K562 (cell line): ENCODE results near the gene NUP188. TPM values are rescaled to one million over a fixed set of nuclear protein-coding genes. Genes with fewer than 3 reads are reported as not detected.

Experiments used
- ATF4 ChIP-seq: fragments of 450-650 bp; formaldehyde crosslinking; IDR thresholded peaks from 2 replicates; pipeline ENCODE4 v1.4.0; 2022; ENCODE audit warnings: mild to moderate bottlenecking, moderate library complexity
- DNMT1 ChIP-seq: fragments of 450-650 bp; IDR thresholded peaks from 2 replicates; pipeline ENCODE4 v1.6.1; 2016; ENCODE audit warnings: antibody characterized with exemption, mild to moderate bottlenecking
- FOXA3 ChIP-seq, 2 experiments: fragments of 450-650 bp in 1 of 2; sonication (generic) in 1 of 2; formaldehyde crosslinking; IDR thresholded peaks in 1 of 2; conservative IDR thresholded peaks in 1 of 2; 2 replicates each; pipeline versions ENCODE4 v1.4.0 to v1.8.0; 2020 to 2022; ENCODE audit warnings: mild to moderate bottlenecking in 2 of 2, missing genetic modification reagents in 1 of 2
- GATA2 ChIP-seq: sonication (generic); formaldehyde crosslinking; IDR thresholded peaks from 2 replicates; pipeline ENCODE4 v1.4.0; 2020; ENCODE audit warnings: mild to moderate bottlenecking, missing genetic modification reagents
- KDM4B ChIP-seq, 2 experiments: fragments of 450-650 bp in 1 of 2; sonication (generic) in 1 of 2; IDR thresholded peaks; 2 replicates each; pipeline ENCODE4 v1.6.1; 2016 to 2017; ENCODE audit warnings: borderline replicate concordance in 2 of 2, antibody characterized with exemption in 1 of 2, low read depth in 1 of 2, mild to moderate bottlenecking in 1 of 2
- MECOM ChIP-seq: fragments of 250-450 bp; sonication (Bioruptor Pico); IDR thresholded peaks from 2 replicates; pipeline ENCODE4 v1.8.0; 2022; ENCODE audit warnings: inconsistent platforms
- NCOR1 ChIP-seq: fragments of 450-650 bp; IDR thresholded peaks from 2 replicates; pipeline ENCODE4 v1.6.1; 2016; ENCODE audit warnings: mild to moderate bottlenecking, moderate library complexity
- NEUROD1 ChIP-seq: fragments of 150-350 bp; IDR thresholded peaks from 2 replicates; pipeline ENCODE4 v1.6.1; 2014; ENCODE audit warnings: borderline replicate concordance, low read length, low read depth; ENCODE audit not compliant: partially characterized antibody
- PML ChIP-seq: IDR thresholded peaks from 2 replicates; pipeline ENCODE4 v1.6.1; 2012; ENCODE audit warnings: low read length, inconsistent platforms
- SIRT6 ChIP-seq: IDR thresholded peaks from one replicate; pipeline ENCODE4 v1.6.1; 2012; ENCODE audit warnings: low read depth, mild to moderate bottlenecking, control low read depth, inconsistent platforms, low read length, moderate library complexity
- SUPT5H ChIP-seq: fragments of 450-650 bp; IDR thresholded peaks from 2 replicates; pipeline ENCODE4 v1.6.1; 2016
- TARDBP ChIP-seq: fragments of 450-650 bp; IDR thresholded peaks from 2 replicates; pipeline ENCODE4 v1.6.1; 2016
- ZKSCAN1 ChIP-seq: fragments of 150-350 bp; IDR thresholded peaks from 2 replicates; pipeline ENCODE4 v1.6.1; 2016; ENCODE audit warnings: low read depth, low read length
- polyA plus RNA-seq, 8 experiments: library from polyadenylated mRNA; depleted of rRNA in 4 of 8; stranded (reverse) in 5 of 8; unstranded in 3 of 8; fragments of >200 nt; fragmentation: Nextera tagmentation in 2 of 8; fragmentation: Illumina TruSeq in 1 of 8; extraction: Ambion mirVana in 2 of 8; extraction: Trizol in 1 of 8; gene quantifications; 2 replicates each; pipeline versions ENCODE4 v1.2.1 to v1.2.3, GENCODE V29; 2011 to 2014; ENCODE audit warnings: inconsistent platforms in 1 of 8, missing spikeins in 1 of 8
- total RNA-seq, 7 experiments: library from RNA; depleted of rRNA in 6 of 7; stranded (reverse); fragments of >200 nt in 6 of 7; fragmentation: Illumina TruSeq in 2 of 7; extraction: Trizol in 2 of 7; gene quantifications; 2 replicates each; pipeline versions ENCODE4 v1.2.1 to v1.2.3, GENCODE V29; 2011 to 2021; ENCODE audit warnings: low replicate concordance in 1 of 7
- TF ChIP-seq, protein P1 (sequence below), 2 experiments: fragments of 450-650 bp; conservative IDR thresholded peaks; 2 replicates each; pipeline ENCODE4 v1.6.1; 2017; ENCODE audit warnings: mild to moderate bottlenecking in 2 of 2, moderate library complexity in 2 of 2
- TF ChIP-seq, protein P2 (sequence below): fragments of 450-650 bp; IDR thresholded peaks from 2 replicates; pipeline ENCODE4 v1.6.1; 2016; ENCODE audit warnings: mild to moderate bottlenecking
- TF ChIP-seq, protein P3 (sequence below), 2 experiments: fragments of 450-650 bp in 1 of 2; IDR thresholded peaks; 2 replicates each; pipeline ENCODE4 v1.6.1; 2011 to 2017; ENCODE audit warnings: low read depth in 2 of 2, antibody characterized with exemption in 1 of 2, borderline replicate concordance in 1 of 2, low read length in 1 of 2, mild to moderate bottlenecking in 1 of 2, mixed read lengths in 1 of 2; ENCODE audit not compliant: control insufficient read depth in 1 of 2
- TF ChIP-seq, protein P4 (sequence below): sonication (generic); formaldehyde crosslinking; IDR thresholded peaks from 2 replicates; pipeline ENCODE4 v1.8.0; 2022; ENCODE audit warnings: mild to moderate bottlenecking, missing genetic modification reagents

NUP188 gene
- total and polyA plus RNA-seq, 9 of the 15 experiments (the other 6 are each of a cell fraction or from before 2014, with no cell fraction given), result 11.7 to 135 (median 70.6) TPM

DNA sequence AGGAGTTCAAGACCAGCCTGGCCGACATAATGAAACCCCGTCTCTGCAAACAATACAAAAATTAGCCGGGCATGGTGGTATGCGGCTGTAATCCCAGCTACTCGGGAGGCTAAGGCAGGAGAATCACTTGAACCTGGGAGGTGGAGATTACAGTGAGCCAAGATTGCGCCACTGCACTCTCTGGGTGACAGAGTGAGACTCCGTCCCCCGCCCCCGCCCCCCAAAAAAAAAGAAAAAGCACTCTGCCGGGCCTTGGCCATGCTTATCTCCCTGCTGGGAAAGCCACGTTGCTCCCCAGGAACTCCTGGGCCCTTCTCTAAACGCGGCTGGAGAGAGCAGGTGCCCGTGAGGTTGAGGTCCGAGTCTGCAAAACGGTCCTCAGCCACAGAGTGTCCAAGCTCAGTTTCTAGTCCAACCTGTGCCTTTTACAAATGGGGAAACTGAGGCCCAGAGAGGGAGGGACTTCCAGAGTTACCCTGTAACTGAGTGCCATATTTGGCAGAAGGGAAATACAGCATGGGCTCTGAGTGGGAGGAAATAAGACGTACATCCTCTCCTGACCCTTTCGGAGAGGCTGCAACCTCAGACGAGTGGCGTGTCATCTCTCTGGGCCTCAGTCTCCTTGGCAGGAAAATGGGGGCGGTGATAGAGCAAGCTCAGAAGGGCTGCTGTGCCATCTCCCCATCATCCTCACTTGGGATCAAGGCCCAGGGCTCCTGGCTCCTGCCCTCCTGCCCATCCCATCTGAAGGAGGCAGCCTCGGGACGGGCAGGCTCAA is 33.3 kb upstream of the NUP188 start (continued):
- TF ChIP-seq, protein P1, sequence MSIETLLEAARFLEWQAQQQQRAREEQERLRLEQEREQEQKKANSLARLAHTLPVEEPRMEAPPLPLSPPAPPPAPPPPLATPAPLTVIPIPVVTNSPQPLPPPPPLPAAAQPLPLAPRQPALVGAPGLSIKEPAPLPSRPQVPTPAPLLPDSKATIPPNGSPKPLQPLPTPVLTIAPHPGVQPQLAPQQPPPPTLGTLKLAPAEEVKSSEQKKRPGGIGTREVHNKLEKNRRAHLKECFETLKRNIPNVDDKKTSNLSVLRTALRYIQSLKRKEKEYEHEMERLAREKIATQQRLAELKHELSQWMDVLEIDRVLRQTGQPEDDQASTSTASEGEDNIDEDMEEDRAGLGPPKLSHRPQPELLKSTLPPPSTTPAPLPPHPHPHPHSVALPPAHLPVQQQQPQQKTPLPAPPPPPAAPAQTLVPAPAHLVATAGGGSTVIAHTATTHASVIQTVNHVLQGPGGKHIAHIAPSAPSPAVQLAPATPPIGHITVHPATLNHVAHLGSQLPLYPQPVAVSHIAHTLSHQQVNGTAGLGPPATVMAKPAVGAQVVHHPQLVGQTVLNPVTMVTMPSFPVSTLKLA (conservative IDR thresholded peaks at IDR 0.05), result peak in 1 of 2 experiments; percentile 55; a peak in 2 of 4 replicates
- TF ChIP-seq ZKSCAN1 (no peak), PML (no peak), NEUROD1 (no peak), NCOR1 (peak; percentile 25; the same call in 1 of the 2 replicates), KDM4B (IDR thresholded peaks at IDR 0.05; ENCODE audit: borderline replicate concordance in 2 of 2, low read depth in 1 of 2) (no peak), ATF4 (CRISPR knock-in tag) (no peak), SIRT6 (no peak), TARDBP (no peak), MECOM (CRISPR knock-in tag) (no peak), DNMT1 (no peak), SUPT5H (no peak), FOXA3 (CRISPR knock-in tag; conservative IDR thresholded peaks at IDR 0.05 in 1 of 2, IDR thresholded peaks at IDR 0.05 in 1 of 2) (no peak), GATA2 (CRISPR knock-in tag) (no peak)
- TF ChIP-seq, protein P2, sequence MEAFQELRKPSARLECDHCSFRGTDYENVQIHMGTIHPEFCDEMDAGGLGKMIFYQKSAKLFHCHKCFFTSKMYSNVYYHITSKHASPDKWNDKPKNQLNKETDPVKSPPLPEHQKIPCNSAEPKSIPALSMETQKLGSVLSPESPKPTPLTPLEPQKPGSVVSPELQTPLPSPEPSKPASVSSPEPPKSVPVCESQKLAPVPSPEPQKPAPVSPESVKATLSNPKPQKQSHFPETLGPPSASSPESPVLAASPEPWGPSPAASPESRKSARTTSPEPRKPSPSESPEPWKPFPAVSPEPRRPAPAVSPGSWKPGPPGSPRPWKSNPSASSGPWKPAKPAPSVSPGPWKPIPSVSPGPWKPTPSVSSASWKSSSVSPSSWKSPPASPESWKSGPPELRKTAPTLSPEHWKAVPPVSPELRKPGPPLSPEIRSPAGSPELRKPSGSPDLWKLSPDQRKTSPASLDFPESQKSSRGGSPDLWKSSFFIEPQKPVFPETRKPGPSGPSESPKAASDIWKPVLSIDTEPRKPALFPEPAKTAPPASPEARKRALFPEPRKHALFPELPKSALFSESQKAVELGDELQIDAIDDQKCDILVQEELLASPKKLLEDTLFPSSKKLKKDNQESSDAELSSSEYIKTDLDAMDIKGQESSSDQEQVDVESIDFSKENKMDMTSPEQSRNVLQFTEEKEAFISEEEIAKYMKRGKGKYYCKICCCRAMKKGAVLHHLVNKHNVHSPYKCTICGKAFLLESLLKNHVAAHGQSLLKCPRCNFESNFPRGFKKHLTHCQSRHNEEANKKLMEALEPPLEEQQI, result no peak
- TF ChIP-seq, protein P3, sequence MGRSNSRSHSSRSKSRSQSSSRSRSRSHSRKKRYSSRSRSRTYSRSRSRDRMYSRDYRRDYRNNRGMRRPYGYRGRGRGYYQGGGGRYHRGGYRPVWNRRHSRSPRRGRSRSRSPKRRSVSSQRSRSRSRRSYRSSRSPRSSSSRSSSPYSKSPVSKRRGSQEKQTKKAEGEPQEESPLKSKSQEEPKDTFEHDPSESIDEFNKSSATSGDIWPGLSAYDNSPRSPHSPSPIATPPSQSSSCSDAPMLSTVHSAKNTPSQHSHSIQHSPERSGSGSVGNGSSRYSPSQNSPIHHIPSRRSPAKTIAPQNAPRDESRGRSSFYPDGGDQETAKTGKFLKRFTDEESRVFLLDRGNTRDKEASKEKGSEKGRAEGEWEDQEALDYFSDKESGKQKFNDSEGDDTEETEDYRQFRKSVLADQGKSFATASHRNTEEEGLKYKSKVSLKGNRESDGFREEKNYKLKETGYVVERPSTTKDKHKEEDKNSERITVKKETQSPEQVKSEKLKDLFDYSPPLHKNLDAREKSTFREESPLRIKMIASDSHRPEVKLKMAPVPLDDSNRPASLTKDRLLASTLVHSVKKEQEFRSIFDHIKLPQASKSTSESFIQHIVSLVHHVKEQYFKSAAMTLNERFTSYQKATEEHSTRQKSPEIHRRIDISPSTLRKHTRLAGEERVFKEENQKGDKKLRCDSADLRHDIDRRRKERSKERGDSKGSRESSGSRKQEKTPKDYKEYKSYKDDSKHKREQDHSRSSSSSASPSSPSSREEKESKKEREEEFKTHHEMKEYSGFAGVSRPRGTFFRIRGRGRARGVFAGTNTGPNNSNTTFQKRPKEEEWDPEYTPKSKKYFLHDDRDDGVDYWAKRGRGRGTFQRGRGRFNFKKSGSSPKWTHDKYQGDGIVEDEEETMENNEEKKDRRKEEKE (IDR thresholded peaks at IDR 0.05; ENCODE audit: borderline replicate concordance in 1 of 2, control insufficient read depth in 1 of 2, low read depth in 2 of 2, low read length in 1 of 2), result no peak
- TF ChIP-seq, protein P4, sequence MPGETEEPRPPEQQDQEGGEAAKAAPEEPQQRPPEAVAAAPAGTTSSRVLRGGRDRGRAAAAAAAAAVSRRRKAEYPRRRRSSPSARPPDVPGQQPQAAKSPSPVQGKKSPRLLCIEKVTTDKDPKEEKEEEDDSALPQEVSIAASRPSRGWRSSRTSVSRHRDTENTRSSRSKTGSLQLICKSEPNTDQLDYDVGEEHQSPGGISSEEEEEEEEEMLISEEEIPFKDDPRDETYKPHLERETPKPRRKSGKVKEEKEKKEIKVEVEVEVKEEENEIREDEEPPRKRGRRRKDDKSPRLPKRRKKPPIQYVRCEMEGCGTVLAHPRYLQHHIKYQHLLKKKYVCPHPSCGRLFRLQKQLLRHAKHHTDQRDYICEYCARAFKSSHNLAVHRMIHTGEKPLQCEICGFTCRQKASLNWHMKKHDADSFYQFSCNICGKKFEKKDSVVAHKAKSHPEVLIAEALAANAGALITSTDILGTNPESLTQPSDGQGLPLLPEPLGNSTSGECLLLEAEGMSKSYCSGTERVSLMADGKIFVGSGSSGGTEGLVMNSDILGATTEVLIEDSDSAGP (CRISPR knock-in tag), result no peak
